Activated effector memory CD4-positive, alpha-beta T cell treated with Interleukin-2 at 50 U/mL for 16 hours (primary cell): Measurements from ENCODE around the gene FCGR1A.
"Not testable (repeated sequence)": the region's sequence is repeated elsewhere in the genome, so short reads cannot be mapped to it uniquely, and the experiment has no call there.

Source experiments
- DNase-seq: peaks from one replicate; pipeline ENCODE4 v3.0.0-alpha.2; 2020

Gene FCGR1A

DNA sequence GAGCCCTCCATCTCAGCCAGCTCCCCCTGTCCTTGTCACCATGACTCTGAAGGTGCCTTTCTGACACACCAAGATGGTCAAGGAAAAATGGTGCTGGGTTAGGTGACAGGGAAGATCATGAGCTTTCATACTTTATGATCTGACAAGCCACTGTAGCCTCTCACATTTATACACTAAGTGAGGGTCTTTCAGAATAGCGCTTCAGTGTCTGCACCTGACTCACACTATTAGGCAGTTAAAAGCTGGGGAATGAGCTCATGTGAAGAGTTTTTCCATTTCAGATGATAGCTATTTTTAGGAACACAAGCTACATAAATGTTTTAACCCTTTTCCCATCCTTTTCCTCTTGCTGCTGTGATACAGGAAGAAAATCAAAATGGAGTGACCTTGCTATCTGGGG is 4.2 kb upstream of the FCGR1A start:
- not testable (repeated sequence) for DNase-seq

DNA sequence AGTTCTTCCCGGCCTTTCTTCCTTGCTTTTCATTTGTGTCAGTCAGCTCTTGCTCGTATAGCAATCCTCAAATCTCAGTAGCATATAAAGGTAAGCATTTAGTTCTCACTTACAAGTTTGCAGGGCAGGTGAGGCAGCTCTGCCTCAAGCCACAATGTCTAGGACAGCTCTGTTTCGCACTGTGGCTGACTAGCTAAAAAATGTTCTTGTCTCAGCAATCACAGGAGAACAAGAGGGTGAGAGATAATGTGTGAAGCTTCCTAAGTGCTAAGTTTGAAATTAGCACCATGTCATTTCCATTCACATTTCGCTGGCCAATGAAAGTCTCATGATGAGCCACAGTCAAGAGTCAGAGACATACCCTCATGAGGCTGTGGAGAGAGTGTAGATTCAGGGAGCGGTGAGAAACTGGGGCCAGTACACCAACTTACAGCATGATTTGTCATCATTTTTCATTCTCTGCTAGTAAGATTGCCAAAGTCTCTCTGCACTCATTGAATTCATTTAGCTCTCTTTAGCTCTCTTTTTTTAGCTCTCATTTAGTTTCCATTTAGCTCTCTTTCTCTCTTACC is 995 bp upstream of the FCGR1A start:
- DNase-seq = not testable (repeated sequence)

DNA sequence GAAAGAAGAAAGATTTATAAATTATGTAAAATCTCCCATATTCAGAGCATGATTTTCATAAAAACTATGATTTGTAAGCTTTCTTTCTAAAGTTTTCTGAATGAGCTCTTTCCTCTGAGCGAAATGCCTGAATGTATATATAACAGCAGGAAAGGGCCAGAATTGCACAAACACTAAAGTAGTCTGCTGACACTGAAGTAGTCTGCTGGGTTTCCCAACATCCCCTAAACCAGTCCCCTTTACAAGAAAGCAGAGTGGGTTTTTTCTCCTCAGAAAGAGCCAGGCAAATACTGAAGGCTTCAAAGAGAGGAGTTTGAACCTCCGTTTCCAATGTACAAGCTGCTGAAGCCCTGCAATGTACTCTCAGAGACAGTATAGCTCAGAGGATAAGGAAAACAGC is 795 bp downstream of the FCGR1A start:
- DNase-seq = not testable (repeated sequence)

DNA sequence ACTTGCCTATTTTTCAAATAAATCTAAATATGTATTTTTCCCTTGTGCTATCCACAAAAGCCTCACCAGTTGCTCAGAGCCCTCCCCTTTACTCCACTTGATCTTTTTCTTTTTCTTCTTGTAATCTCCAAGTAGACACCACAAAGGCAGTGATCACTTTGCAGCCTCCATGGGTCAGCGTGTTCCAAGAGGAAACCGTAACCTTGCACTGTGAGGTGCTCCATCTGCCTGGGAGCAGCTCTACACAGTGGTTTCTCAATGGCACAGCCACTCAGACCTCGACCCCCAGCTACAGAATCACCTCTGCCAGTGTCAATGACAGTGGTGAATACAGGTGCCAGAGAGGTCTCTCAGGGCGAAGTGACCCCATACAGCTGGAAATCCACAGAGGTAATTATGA is 1.4 kb downstream of the FCGR1A start:
- DNase-seq = not testable (repeated sequence)

DNA sequence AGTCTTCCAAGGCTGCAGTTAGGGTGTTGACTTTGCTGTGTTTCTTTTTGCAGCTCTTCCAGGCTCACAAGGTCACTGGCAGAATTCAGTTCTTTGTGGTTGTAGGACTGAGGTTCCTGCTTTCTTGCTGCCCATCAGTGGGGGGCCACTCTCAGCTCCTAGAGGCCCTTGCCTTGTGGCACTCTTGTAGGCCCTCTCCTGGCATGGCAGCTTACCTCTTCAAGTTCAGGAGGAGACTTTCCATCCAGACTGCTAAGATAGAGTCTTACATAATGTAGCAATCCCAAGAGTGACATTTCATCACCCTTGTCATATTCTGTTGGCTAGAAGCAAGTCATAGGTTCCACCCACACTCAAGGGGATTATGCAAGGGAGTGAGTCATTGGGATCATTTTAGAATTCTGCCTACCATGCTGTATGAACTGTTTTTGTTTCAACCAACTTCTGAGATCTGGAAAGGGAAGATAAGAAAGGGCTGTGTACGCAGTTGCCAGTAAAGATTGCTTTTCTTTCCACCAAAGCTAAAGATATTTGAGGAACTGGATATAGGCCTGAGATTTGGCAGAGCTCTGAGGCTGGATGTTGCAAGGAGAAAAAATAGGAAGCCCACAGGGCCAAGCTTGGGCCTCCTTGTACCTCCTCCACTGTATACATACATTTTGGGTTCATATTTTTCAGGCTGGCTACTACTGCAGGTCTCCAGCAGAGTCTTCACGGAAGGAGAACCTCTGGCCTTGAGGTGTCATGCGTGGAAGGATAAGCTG is 5.4 kb downstream of the FCGR1A start:
- not testable (repeated sequence) for DNase-seq

DNA sequence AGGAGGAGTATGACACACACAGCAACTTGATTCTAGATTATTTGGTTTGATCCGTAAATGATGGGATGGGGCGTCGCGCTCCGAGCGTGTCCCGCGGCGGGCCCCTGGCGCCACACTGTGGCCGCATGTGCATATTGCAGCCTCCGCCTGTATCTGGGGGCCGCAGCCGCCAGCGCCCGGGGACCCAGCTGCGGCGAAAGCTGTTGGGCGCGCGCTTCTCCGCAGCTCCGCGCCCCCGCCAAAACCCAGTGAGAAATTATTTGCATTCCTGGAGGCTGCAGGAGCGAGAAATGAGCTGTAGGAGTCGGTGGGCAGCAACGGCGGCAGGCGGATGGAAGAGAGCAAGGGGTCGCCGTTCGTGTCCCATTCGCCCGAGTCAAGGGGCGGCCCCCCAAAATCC is 10.0 kb downstream of the FCGR1A start:
- peak; percentile 55 for DNase-seq

DNA sequence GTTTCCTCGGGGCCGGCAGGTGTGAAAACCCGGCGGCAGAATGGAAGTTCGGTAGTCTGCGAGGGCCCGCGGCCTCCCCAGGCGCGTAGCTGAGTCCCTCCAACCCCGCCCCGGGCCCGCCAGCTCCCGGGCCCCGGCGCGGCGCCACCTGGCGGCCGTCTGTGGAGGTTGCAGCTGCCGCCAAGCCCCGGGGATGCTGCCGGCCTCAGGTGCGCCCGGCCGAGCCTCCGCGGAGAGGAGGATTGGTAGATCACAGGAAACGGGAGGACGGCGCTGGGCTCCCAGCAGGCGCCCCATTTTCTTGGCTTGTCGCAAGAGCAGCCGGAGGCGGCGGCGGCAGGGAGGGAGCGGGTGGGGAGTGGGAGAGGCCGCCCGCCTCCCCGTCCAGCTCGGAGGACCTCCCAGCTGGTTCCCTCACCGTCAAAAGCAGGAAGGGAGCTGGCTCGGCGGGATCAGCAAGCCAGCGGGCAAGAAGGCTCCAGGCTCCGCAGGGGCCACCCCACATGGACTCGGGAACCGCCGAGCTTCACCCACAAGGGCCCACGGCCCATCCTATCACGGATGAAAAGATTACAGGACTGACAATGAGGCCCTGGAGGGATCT is 10.5 kb downstream of the FCGR1A start:
- peak; percentile 74 for DNase-seq

DNA sequence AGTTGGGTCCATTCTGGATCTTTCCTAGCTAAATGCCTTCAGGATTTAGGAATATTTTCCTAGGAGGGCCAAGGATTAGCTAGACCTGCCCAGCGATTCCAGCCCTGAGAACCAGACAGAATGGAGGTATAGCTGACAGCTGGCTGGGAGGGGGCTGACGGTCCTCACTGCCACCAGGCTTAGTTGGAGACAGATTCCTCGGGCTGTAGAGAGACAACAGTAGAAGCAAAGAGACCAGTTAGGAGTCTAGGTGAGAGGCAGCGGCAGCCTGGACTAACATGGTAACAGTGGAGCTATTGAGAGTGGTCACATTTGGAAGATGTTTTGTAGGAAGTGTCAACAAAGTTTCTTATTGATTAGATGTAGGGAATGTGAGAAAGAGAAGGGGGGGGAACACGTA is 11.4 kb downstream of the FCGR1A start:
- not testable (repeated sequence) for DNase-seq

DNA sequence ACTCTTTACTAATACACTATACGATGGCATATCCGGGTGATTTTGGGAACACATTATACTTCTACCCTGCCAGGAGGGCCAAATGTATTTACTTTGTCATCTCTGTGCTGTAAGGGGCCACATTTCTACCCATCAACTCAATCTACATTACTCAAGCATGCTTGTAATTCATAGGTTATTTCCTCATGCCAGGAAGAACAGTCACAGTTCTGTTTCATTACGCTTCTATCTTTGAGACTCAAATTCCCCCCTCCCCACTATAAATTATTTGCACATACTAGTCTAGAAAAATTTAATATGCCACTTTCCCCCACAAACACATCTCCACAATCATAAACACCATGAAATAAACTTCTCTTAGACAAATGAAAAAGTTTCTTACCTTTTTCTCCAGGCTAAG is 19.1 kb downstream of the FCGR1A start:
- not testable (repeated sequence) for DNase-seq

DNA sequence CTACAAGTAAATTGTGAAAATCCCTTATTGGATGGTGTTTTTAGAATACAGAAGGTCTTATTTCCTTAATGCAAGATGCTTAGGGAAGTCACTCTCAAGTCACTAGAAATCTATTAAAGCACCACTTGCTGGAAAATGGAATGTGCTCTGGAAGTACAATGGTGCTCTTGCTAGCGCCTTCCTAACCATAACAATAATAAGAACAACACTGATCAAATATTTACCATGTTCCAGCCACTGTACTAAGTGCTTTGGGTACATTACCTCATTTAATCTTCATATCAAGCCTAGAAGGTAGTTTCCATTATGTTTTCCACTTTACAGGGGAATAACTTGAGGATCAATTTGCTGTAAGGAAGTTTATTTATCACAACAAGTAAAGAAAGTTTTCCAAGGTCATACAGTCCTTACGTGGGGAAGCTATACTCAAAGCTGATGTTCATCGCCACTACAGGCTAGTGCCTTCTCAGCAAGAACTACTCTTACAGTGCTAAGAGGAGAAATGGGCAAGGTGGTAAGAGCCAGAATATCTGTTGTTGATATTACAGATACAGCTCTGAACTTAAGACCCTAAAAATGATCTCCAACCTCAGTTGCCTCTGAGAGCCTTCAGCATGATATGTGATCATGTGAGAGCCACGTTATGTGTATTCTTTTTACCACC is 22.1 kb downstream of the FCGR1A start:
- not testable (repeated sequence) for DNase-seq

DNA sequence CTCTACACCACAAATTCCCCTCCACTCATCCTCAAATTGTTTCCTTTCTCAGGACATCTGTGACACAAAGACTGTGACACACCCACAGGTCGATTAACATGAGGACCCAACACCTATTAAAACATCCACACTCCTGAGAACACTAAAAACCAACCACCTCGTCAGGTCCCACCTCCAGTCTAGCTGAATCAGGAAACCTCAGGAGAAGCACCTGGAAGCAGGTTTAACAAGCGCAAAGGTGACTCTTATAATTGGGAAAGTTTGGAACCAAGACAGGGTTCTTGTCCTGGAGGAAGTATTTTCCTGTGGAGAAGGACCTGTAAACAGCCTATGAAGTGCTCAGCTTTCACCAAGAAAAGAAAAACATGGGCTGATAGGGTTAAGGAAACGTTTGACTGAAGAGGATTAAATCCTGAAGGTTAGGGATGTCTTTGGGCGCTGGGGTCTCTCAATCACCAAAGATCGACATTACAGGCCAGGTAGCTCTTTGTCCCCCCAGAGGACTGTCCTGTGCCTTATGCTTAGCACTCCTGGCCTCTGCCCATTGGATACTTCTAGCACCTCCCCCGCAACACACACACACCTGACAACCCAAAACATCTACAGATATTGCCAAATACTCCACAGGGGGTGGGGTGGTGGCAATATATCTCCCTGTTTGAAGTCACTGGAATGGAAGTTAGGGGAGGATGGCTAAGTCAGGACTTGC is 28.4 kb downstream of the FCGR1A start:
- not testable (repeated sequence) for DNase-seq

DNA sequence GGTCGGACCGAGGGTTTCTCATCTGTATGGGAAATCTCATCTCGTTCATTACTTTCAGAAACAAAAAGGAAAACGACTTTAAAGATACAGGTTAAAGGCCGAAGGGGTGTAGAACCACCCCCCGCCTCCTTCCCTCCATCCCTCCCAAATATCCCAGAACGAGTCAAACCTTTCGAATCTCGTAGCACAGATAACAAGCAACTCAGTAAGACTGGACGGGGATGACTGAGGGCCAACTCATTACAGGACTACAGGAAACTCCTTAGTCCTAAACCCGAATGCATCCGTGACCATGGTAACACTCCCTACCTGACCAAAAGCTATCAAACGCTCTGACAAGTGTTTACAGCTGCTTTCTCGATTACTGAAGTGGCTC is 29.0 kb downstream of the FCGR1A start:
- DNase-seq = not testable (repeated sequence)

DNA sequence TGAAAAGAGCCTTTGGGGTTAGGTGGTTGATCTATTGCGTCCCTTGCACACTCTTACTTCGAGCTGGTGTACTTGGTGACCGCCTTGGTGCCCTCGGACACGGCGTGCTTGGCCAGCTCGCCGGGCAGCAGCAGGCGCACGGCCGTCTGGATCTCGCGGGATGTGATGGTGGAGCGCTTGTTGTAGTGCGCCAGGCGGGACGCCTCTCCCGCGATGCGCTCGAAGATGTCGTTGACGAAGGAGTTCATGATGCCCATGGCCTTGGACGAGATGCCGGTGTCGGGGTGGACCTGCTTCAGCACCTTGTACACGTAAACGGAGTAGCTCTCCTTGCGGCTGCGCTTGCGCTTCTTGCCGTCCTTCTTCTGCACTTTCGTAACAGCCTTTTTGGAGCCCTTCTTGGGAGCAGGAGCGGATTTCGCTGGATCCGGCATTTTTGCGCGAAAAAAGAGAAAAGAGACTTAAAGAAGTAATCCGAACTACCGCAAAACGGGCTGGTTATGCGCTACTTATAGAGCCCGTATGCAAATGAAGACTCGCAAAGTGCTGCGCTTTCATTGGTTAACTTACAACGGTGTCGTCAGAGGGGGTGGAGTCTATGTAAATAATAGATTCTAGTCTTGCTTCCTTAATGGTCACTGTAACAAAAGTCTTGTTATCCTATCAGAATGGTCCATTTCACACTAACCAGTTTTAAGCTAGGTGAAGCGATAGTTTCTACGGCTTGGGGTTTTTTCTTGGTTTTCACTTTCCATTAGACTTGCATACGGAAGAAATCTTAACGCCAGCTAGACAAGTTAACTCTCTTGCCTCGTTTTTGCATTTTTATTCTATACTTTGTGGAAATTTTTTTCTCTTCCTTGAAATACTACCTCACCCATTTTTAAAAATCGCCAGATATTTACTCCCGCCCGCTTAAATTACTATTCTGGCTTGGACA is 29.7 kb downstream of the FCGR1A start:
- DNase-seq = peak; percentile 64

DNA sequence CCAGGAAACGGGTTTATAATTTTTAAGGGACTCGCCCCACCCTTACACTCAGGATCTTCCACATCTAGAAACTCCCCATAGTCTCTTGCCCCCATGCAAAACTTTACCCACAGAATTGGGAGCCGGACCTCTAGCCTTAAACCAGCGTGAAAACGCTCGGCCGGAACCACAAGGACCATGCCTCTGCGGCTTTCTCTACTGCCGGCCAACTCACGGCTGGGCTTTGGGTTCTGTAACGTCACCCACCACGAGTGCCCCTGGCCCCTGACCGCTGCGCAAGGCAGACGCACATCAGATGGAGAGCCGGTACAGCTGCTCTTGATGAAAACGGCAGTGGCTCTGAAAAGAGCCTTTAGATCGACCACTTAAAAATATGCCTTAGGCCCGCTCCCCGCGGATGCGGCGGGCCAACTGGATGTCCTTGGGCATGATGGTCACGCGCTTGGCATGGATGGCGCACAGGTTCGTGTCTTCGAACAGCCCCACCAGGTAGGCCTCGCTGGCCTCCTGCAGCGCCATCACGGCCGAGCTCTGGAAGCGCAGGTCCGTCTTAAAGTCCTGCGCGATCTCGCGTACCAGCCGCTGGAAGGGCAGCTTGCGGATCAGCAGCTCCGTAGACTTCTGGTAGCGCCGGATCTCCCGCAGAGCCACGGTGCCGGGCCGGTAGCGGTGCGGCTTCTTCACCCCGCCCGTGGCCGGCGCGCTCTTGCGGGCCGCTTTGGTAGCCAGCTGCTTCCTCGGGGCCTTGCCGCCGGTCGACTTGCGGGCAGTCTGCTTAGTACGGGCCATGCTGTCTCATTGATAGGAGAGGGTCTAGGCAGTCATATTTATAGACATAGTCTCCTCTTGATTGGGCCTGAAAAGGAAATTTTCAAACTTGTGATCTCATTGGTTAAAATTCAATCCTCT is 30.7 kb downstream of the FCGR1A start:
- DNase-seq = peak; percentile 46

DNA sequence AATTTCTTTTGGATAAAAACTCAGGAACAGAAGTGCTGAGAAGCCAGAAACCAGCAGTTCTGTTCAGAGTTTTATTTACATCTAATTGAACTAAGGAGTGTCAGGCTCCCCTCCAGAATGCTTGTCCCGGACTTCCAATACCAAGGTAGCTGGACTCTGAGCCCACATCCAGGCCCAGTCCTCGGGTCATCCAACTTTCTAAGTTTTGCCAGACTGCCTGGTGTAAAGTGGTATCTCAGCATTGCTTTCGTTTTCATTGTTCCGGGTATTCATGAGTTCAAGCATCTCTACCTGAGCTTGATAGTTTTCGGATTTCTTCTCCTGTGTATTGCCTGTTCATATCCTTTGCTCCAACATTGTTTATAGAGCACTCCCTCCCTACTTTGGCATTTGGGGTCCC is 37.9 kb downstream of the FCGR1A start:
- DNase-seq = not testable (repeated sequence)

DNA sequence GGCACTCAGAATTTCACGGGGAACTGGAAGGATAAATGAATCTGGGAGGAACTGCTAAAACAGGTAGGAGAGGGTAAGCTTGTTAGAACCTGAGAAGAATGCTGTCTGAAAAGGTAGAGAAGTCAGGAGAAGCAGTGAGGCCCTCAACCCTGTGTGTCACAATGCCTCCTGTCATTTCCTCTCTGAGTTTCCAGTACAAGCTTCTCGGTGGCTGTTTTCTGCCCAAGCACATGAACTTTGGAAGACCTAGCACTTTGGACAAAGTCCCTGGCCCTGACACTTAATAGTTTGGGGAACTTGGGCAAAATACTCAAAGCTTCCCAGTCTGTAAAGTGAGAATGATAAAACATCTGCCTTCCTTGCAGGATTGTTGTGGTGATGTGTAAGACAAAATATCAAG is 44.1 kb downstream of the FCGR1A start:
- not testable (repeated sequence) for DNase-seq

DNA sequence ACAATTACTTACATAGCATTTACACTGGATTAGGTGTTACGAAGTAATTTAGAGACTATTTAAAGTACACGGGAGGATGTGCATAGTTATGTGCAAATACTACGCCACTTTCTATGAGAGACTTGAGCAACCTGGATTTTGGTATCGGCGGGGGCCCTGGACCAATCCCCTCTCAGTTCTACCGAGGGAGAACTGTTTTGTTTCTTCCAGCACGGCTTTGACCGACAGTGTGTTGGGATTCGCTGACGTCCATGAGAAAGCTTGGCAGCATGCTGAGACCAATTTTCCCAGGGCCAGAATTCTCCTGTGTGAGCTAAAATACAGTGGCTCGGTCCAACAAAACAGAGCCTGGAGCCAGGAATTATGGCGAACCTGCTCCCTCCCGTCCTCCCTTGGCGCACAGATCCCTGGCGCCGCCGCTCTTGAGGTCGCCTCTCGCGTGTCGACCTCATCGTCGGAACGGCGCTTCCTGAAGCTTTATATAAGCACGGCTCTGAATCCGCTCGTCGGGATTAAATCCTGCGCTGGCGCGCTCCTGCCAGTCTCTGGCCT is 49.3 kb downstream of the FCGR1A start:
- not testable (repeated sequence) for DNase-seq

DNA sequence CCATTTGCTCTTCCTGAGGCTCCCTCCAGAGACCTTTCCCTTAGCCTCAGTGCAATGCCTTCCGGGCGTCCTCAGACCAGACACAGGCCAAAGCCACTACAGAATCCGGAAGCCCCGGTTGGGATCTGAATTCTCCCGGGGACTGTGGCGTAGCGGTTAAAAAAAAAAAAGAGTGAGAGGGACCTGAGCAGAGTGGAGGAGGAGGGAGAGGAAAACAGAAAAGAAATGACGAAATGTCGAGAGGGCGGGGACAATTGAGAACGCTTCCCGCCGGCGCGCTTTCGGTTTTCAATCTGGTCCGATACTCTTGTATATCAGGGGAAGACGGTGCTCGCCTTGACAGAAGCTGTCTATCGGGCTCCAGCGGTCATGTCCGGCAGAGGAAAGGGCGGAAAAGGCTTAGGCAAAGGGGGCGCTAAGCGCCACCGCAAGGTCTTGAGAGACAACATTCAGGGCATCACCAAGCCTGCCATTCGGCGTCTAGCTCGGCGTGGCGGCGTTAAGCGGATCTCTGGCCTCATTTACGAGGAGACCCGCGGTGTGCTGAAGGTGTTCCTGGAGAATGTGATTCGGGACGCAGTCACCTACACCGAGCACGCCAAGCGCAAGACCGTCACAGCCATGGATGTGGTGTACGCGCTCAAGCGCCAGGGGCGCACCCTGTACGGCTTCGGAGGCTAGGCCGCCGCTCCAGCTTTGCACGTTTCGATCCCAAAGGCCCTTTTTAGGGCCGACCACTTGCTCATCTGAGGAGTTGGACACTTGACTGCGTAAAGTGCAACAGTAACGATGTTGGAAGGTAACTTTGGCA is 50.0 kb downstream of the FCGR1A start:
- not testable (repeated sequence) for DNase-seq

DNA sequence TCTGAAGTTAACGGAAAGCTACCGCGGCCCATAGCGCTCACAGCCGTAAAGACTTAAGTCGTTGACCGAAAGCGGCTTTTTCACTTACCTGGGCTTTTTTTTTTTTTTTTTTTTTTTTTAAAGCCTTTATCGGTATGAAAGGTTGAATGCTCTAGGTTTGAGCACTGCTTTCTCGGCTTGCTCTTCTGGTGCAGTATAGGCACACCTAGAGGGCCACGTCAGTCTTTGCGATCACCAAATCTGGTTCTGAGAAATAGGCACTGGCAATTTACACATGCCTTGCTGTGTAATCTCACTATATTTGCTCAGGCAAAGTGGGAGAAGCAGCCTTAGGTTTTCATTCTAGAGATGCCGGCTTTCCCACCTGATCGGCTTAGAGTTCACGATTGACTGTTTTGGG is 50.6 kb downstream of the FCGR1A start:
- not testable (repeated sequence) for DNase-seq
